LNCAP (cell line): ENCODE results near the gene PRR18.

Source experiments
- CTCF ChIP-seq: fragments of 450-650 bp; IDR thresholded peaks from 2 replicates; pipeline ENCODE4 v1.5.1; 2017; ENCODE audit warnings: mild to moderate bottlenecking

PRR18 gene

DNA sequence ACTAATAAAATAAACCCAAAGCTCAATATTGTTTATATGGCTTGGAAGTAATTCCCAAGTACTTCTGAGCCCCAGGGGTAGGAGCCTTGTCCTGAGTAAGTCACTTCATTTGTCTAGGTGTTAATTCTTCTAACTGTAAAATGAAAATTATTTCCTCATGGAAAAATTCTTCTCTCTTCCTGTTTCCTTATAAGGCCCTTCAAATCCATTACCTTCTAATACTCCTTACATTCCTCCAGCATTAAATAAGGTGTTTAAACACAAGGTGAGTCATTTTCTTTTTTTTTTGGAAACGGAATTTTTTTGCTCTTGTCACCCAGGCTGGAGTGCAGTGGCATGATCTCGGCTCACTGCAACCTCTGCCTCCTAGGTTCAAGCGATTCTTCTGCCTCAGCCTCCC lies 41.9 kb downstream of the PRR18 start:
- TF ChIP-seq CTCF: no peak

DNA sequence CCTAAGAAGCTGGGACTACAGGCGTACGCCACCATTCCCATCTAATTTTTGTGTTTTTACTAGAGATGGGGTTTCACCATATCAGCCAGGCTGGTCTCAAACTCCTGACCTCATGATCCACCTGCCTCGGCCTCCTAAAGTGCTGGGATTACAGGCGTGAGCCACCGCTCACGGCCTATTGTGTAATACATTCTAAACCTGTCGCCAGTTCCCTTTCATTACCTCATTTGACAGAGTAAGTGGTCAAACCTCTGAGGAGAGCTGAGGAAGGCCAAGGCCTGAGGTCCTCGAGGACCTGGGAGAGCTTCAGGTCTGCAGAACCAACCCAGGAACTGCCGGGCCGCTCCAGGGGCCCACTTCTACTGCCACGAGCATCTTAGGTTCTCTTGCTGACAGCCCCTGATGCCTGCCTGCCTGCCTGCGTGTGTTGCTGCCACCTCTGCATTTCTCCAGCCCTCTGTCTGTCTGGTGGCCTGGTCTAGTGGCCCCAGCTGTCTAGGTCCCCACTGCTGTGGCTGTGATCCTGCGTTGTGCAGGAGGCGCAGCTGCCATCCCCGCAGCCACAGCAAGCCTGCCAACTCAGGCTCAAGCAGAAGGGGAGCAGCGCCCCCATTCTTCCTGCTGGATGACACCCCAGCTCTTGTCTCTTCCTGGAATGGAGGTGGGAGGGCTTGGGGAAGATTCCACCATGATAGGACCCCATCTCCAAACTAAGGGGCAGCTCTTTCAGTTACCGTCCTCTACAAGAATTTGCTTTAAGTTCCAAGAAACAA lies 45.3 kb downstream of the PRR18 start:
- TF ChIP-seq CTCF: no peak

DNA sequence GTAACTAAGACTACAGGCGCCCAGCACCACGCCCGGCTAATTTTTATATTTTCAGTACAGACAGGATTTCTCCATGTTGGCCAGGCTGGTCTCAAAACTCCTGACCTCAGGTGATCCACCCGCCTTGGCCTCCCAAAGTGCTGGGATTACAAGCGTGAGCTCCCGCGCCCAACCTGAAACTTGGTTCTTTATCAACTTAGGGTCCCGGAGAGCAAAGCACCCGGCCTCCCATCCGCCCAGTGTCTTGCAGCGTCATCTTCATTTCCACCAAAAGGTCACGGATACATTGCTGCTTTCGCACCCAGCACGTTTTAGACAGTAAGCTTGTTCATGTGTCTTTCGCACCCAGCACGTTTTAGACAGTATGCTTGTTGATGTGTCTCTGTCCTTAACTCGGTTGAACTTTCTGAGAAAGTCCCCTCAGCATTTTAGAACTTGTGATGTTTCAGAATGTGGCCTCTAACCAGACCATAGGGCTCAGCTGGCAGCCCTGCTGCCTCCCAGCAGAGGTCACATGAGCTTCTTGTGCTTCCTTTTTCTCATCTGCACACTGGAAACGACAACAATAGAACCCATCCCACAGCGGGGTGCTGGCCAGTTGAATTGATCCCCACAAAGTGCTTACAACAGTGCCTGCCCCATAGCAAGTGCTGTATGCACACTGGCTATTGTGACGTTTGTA lies 48.8 kb downstream of the PRR18 start:
- TF ChIP-seq CTCF: no peak

DNA sequence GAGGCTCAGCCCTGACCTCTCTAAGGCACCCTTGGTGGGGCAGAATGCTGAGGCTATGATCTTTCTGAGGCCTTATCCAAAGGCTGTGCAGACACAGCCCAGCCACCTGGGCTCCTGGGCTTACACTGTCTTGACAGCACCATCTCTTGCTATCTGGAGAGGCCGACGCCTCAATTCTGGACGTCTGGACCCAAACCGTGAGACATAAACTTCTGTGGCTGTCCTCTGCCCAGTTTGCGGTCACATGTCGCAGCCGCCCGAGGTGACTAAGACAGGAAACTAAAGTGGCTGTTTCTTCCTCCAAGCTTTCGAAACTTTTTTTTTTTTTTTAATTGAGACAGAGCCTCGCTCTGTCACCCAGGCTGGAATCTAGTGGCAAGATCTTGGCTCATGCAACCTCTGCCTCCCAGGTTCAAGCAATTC lies 49.3 kb downstream of the PRR18 start:
- TF ChIP-seq CTCF: no peak

- no peak for TF ChIP-seq CTCF
Observed at GRCh38 chr6:166257911-166258318, 50.3 kb downstream of the PRR18 start.
